OCI-LY3 (cell line): ENCODE data around the gene MYL2.
A peak's percentile ranks its signal among the peaks of the same experiment; 100 is the strongest.

Source experiments
- H2AFZ ChIP-seq: fragments of 200-600, 300-600 bp; shearing (Covaris generic); 2 replicates; pipeline ENCODE4 v1.6.0; 2014; ENCODE audit warnings: antibody characterized with exemption, low read depth, low read length
- H3K27ac ChIP-seq: fragments of 200-600, 300-600 bp; sonication (generic); 2 replicates; pipeline ENCODE4 v1.5.1; 2014; ENCODE audit warnings: mild to moderate bottlenecking, low read length, moderate library complexity, mixed read lengths
- H3K27me3 ChIP-seq: fragments of 200-600, 300-600 bp; sonication (generic); 2 replicates; pipeline ENCODE4 v1.6.1; 2014; ENCODE audit warnings: low read depth, low read length, mixed read lengths
- H3K36me3 ChIP-seq: fragments of 200-600, 300-600 bp; sonication (generic); replicated peaks from 2 replicates; pipeline ENCODE3; 2014; ENCODE audit warnings: low read depth, low read length, mixed read lengths
- H3K4me1 ChIP-seq: fragments of 300-600, 200-600 bp; sonication (generic); 2 replicates; pipeline ENCODE4 v1.6.1; 2014; ENCODE audit warnings: low read length, mixed read lengths
- H3K4me2 ChIP-seq: fragments of 200-600, 300-600 bp; sonication (generic); 2 replicates; pipeline ENCODE4 v1.6.1; 2014; ENCODE audit warnings: low read length, mixed read lengths
- H3K4me3 ChIP-seq: fragments of 300-600, 200-600 bp; sonication (generic); 2 replicates; pipeline ENCODE4 v1.5.1; 2014; ENCODE audit warnings: antibody characterized with exemption, mild to moderate bottlenecking, low read length, moderate library complexity
- H3K79me2 ChIP-seq: fragments of 300-600, 200-600 bp; shearing (Covaris generic); 2 replicates; pipeline ENCODE4 v1.6.1; 2014; ENCODE audit warnings: mild to moderate bottlenecking, low read length, mixed read lengths
- H3K9ac ChIP-seq: fragments of 300-600, 200-600 bp; shearing (Covaris generic); 2 replicates; pipeline ENCODE4 v1.6.0; 2014; ENCODE audit warnings: mild to moderate bottlenecking, low read length, moderate library complexity
- H3K9me3 ChIP-seq: fragments of 200-600, 300-600 bp; shearing (Covaris generic); 2 replicates; pipeline ENCODE4 v1.6.1; 2014; ENCODE audit warnings: low read length, mixed read lengths; ENCODE audit not compliant: insufficient read depth
- H4K20me1 ChIP-seq: fragments of 200-600, 300-600 bp; sonication (generic); 2 replicates; pipeline ENCODE4 v1.6.1; 2016; ENCODE audit warnings: low read length, mixed read lengths; ENCODE audit not compliant: insufficient read depth
- EZH2phosphoT487 ChIP-seq: fragments of 200-600 bp; shearing (Covaris generic); IDR thresholded peaks from 2 replicates; pipeline ENCODE4 v1.6.1; 2018; ENCODE audit warnings: antibody characterized with exemption, mixed run types, low read depth
- TF ChIP-seq, protein P1 (sequence below): fragments of 200-600, 300-600 bp; sonication (generic); IDR thresholded peaks from 2 replicates; pipeline ENCODE4 v1.5.1; 2014; ENCODE audit warnings: antibody characterized with exemption, low read length, low read depth

Gene MYL2

DNA sequence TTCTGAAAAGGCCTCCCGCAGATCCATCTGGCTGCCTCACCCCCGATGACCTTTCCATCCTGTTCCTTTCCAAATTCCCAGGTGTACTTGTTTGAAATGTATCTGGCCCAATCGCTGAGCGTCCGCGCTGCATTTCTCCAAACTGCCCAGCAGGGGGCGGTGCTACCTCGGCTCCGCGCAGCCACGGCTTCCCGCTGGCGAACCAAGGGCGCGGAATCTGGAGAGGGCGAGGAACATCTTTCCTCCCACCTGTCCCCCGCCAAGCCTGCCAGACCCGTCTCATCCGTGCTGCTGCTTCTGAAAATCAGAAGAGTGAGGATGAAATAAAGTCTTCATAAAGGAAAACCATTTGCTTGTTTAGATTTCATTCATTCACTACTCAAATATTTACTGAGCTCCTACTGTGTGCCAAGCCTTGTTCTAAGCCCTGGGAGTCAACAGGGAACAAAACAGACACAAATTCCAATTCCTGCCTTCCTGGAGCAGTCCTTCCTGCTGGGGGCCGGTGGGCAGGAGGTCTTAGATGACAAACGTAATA is 16.8 kb upstream of the MYL2 start:
- Histone ChIP-seq H3K4me2 (peak overlapping the region; percentile 76), H4K20me1 (no peaks in the 10 kb centered on the region), H3K27me3 (no peaks in the 10 kb centered on the region; the same call in 1 of the 2 replicates), H3K36me3 (no peaks in the 10 kb centered on the region), H3K9ac (0 out of 2 replicates have a peak overlapping the region, but pooled peaks have one; percentile 16), H2AFZ (peak overlapping the region; percentile 99), H3K4me3 (peak overlapping the region; percentile 61), H3K79me2 (no peaks in the 10 kb centered on the region), H3K27ac (no peak overlapping the region), H3K4me1 (peaks cover 13% of the 10 kb centered on the region), H3K9me3 (no peaks in the 10 kb centered on the region)
- TF ChIP-seq, protein P1, sequence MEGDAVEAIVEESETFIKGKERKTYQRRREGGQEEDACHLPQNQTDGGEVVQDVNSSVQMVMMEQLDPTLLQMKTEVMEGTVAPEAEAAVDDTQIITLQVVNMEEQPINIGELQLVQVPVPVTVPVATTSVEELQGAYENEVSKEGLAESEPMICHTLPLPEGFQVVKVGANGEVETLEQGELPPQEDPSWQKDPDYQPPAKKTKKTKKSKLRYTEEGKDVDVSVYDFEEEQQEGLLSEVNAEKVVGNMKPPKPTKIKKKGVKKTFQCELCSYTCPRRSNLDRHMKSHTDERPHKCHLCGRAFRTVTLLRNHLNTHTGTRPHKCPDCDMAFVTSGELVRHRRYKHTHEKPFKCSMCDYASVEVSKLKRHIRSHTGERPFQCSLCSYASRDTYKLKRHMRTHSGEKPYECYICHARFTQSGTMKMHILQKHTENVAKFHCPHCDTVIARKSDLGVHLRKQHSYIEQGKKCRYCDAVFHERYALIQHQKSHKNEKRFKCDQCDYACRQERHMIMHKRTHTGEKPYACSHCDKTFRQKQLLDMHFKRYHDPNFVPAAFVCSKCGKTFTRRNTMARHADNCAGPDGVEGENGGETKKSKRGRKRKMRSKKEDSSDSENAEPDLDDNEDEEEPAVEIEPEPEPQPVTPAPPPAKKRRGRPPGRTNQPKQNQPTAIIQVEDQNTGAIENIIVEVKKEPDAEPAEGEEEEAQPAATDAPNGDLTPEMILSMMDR = peak; percentile 94
- TF ChIP-seq EZH2phosphoT487 = no peak

DNA sequence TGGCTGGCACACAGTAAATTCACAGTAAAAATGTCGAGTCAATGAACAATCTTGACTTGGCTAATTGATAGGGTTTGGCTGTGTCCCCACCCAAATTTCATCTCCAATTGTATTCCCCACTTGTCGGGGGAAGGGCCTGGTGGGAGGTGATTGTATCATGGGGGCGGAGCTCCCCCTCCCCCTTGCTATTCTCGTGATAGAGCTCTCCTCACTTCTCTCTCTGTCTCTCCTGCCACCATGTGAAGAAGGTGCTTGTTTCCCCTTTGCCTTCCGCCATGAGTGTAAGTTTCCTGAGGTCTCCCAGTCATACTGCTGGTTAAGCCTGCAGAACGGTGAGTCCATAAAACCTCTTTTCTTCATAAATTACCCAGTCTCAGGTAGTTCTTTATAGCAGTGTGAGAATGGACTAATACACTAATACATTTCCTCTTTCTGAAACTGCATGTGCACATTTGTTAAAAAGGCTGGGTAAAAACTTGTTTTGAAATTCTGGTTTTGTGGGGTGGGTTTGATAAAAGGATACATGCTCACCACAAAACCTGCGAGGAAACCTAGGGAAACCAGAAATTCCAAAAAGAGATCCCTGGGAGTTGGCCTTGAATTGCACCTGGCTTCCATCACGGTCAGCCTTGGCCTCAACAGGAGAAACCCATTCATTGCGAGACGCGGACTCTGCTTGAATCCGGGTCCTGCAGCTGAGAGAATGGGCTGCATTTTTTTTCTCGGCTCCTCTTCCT is 16.2 kb upstream of the MYL2 start:
- TF ChIP-seq, protein P1 = no peak
- no peak for TF ChIP-seq EZH2phosphoT487
- 0 out of 2 replicates have a peak overlapping the region, but pooled peaks have one; percentile 24 for H2AFZ ChIP-seq
- peak overlapping the region; percentile 76 for H3K4me2 ChIP-seq
- H4K20me1 ChIP-seq = no peaks in the 10 kb centered on the region
- no peaks in the 10 kb centered on the region for H3K79me2 ChIP-seq
- H3K36me3 ChIP-seq = no peaks in the 10 kb centered on the region
- H3K9ac ChIP-seq = no peak overlapping the region
- peaks cover 13% of the 10 kb centered on the region for H3K4me1 ChIP-seq
- no peaks in the 10 kb centered on the region for H3K9me3 ChIP-seq
- no peaks in the 10 kb centered on the region; the same call in 1 of the 2 replicates for H3K27me3 ChIP-seq
- H3K4me3 ChIP-seq = peak overlapping the region; percentile 61; the same call in 1 of the 2 replicates
- no peak overlapping the region for H3K27ac ChIP-seq

DNA sequence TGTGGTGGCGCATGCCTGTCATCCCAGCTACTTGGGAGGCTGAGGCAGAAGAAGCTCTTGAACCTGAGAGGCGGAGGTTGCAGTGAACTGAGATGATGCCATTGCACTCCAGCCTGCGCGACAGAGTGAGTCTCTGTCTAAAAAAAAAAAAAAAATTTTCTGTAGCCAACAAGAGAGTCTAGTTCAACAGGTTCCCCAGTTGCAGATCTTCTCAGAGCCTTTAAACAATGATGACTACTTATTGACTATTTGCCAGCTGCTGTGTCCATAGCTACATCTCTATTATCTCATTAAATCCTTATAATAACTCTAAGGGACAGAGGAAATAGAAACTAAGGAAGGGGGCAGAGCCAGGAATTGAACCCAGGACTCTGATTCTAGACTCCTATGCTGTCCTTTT is 15.2 kb upstream of the MYL2 start:
- Histone ChIP-seq H3K9ac (no peak overlapping the region), H2AFZ (0 out of 2 replicates have a peak overlapping the region, but pooled peaks have one; percentile 24), H3K4me1 (peaks cover 13% of the 10 kb centered on the region), H3K27ac (no peak overlapping the region), H3K4me2 (no peak overlapping the region), H3K4me3 (no peak overlapping the region), H3K79me2 (no peaks in the 10 kb centered on the region), H3K9me3 (no peaks in the 10 kb centered on the region), H4K20me1 (no peaks in the 10 kb centered on the region), H3K36me3 (no peaks in the 10 kb centered on the region), H3K27me3 (no peaks in the 10 kb centered on the region; the same call in 1 of the 2 replicates)
- TF ChIP-seq, protein P1 = no peak
- no peak for TF ChIP-seq EZH2phosphoT487

DNA sequence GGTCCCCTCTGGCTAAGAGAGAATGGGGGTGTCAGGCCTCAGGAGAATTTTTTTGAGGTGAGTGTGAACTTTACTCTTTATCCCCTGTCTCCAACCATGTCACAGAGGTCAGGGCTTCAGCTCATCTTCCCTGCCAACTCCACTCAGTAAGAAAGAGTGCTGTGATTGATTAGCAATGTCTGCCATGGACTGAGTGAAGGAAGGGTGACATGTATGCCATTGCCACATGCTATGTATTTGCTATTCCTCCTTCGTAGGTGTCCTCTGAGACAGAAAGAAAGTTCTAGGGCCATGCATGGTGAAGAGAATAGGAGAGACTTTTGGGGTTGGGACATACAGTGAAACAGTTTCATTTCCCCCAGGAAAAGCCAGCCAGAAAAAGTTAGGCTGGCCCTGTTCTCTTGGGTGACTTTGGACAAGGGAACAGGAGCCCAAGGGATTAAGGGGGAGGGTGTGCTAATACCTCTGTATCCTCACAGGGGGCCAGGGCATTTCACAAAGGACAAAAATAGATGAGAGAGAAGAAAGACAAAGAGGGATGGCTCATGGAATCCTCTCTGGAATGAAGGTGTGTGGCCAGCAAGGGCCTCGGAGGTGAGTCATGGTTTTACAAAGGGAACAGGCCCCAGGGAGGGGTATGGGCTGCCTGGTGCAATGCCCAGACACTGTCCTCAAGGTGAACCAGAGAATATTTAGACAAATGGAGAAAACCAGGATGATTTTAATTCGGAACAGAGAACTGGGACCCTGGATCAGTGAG is 13.9 kb upstream of the MYL2 start:
- Histone ChIP-seq H3K4me1 (peaks cover 13% of the 10 kb centered on the region), H3K27me3 (no peaks in the 10 kb centered on the region; the same call in 1 of the 2 replicates), H3K4me3 (no peak overlapping the region), H3K79me2 (no peaks in the 10 kb centered on the region), H3K27ac (no peak overlapping the region), H2AFZ (no peak overlapping the region), H4K20me1 (no peaks in the 10 kb centered on the region), H3K36me3 (no peaks in the 10 kb centered on the region), H3K4me2 (no peak overlapping the region), H3K9ac (no peak overlapping the region), H3K9me3 (no peaks in the 10 kb centered on the region)
- TF ChIP-seq, protein P1 = no peak
- TF ChIP-seq EZH2phosphoT487 = no peak
